ENCODE data around the gene PRCD. TPM values are rescaled to one million over a fixed set of nuclear protein-coding genes. Genes with fewer than 3 reads are reported as not detected.
A peak's percentile ranks its signal among the peaks of the same experiment; 100 is the strongest.
"Not testable (repeated sequence)": the region's sequence is repeated elsewhere in the genome, so short reads cannot be mapped to it uniquely, and the experiment has no call there.

The PRCD gene
- total and polyA plus RNA-seq, 8 donors: 0.55 to 7.3 (median 1.1) TPM

DNA sequence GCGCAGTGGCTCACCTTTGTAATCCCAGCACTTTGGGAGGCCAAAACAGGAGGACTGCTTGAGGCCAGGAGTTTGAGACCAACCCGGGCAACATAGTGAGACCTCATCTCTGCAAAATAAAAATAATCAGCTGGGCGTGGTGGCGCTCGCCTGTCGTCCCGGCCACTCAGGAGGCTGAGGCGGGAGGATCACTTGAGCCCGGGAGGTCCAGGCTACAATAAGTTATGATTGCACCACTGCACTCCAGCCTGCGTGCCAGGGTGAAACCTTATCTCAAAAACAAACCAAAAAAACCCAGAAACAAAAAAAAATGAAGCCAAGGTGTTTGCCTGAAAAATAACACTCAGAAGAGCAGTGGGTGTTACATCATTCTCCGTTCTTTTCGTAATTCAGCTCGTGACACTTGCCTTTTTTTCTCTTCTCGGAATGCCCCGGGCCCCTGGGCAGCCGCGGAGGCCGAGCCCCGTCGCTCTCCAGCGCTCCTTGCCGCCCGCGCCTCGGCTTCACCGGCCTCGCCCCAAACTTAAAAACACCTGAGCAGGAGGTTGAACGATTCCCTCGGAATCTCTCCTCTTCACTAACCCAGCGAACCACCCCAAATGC lies 17.0 kb downstream of the PRCD start:
- no peak for FAIRE-seq
- TF ChIP-seq, protein P1, sequence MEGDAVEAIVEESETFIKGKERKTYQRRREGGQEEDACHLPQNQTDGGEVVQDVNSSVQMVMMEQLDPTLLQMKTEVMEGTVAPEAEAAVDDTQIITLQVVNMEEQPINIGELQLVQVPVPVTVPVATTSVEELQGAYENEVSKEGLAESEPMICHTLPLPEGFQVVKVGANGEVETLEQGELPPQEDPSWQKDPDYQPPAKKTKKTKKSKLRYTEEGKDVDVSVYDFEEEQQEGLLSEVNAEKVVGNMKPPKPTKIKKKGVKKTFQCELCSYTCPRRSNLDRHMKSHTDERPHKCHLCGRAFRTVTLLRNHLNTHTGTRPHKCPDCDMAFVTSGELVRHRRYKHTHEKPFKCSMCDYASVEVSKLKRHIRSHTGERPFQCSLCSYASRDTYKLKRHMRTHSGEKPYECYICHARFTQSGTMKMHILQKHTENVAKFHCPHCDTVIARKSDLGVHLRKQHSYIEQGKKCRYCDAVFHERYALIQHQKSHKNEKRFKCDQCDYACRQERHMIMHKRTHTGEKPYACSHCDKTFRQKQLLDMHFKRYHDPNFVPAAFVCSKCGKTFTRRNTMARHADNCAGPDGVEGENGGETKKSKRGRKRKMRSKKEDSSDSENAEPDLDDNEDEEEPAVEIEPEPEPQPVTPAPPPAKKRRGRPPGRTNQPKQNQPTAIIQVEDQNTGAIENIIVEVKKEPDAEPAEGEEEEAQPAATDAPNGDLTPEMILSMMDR (IDR thresholded peaks at IDR 0.05): no peak

DNA sequence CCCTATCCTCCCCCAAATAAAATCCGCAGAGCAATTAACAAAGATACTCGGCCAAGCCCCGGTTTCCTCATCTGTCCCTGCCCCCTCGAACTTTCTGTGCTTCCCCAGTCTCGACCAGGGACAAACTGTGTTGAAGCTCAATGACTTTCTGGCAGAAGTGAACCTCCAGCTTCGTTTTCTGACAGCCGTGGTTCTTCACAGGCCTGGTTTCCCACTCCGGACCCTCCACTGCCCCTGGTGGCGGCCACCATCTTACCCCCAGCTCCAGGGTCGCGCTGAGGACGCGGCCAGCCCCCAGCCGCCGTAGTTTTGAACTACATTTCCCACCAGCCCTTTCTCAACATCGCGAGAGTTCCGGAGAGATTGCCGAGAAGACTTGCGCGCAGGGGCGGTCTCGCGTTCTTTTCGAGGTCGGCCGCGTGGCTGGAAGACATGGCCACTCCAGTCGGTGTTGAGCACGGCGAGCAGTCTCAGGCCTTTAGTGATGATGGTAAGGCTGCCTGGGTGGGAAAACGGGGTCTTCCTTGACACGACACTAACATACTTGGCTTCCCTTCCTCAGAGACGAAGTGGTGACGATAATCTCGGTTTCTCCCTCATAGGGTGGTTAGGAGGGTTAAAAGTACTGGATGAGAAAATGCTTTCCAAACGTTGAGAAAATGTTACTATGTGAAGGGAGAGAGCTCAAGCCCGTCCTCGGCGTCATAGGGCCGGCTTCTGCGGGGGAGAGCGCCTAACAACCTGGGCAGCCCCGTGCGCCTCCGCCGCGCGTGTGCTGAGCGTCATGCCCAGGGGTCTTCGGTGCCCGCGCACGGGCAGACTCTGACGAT lies 17.7 kb downstream of the PRCD start:
- H3K27me3 ChIP-seq: no peaks in the 10 kb centered on the region
- H3K36me3 ChIP-seq: peaks cover 0 to 5% (median 4%) of the 10 kb centered on the region in 3 donors
- peak overlapping the region; percentile 42 to 89 (median 52) for H3K4me3 ChIP-seq
- DNase-seq: peak; percentile 91 to 96 (median 93)
- peak; percentile 91 to 97 (median 94) for ATAC-seq
- H3K27ac ChIP-seq: peak overlapping the region; percentile 70 to 95 (median 82)
- peaks cover 7 to 41% (median 21%) of the 10 kb centered on the region in 3 donors for H3K4me1 ChIP-seq
- intact Hi-C loops (cut with DNase I): no loop called here
- TF ChIP-seq, protein P1 (IDR thresholded peaks at IDR 0.05): peak in 3 of 4 donors; percentile 13 to 30 (median 21)
- FAIRE-seq: no peak
- 1% methylated on average over 55 of the region's 55 CpGs for WGBS, 2 donors
- no peaks in the 10 kb centered on the region for H3K9me3 ChIP-seq

More for the DNA sequence above, 17.0 kb downstream of the PRCD start:
- H3K36me3 ChIP-seq: peaks cover 0 to 5% (median 4%) of the 10 kb centered on the region in 3 donors
- peaks cover 7 to 39% (median 20%) of the 10 kb centered on the region in 3 donors for H3K4me1 ChIP-seq
- H3K27me3 ChIP-seq: no peaks in the 10 kb centered on the region
- intact Hi-C loops (cut with DNase I): no loop called here
- WGBS, 2 donors: 23 to 26% methylated on average over 30 of the region's 30 CpGs
- DNase-seq: no peak
- H3K9me3 ChIP-seq: no peaks in the 10 kb centered on the region
- H3K27ac ChIP-seq: peak overlapping the region; percentile 70 to 95 (median 82)
- H3K4me3 ChIP-seq: peak overlapping the region; percentile 42 to 89 (median 52)
- ATAC-seq: peak; percentile 30 to 55 (median 48)

DNA sequence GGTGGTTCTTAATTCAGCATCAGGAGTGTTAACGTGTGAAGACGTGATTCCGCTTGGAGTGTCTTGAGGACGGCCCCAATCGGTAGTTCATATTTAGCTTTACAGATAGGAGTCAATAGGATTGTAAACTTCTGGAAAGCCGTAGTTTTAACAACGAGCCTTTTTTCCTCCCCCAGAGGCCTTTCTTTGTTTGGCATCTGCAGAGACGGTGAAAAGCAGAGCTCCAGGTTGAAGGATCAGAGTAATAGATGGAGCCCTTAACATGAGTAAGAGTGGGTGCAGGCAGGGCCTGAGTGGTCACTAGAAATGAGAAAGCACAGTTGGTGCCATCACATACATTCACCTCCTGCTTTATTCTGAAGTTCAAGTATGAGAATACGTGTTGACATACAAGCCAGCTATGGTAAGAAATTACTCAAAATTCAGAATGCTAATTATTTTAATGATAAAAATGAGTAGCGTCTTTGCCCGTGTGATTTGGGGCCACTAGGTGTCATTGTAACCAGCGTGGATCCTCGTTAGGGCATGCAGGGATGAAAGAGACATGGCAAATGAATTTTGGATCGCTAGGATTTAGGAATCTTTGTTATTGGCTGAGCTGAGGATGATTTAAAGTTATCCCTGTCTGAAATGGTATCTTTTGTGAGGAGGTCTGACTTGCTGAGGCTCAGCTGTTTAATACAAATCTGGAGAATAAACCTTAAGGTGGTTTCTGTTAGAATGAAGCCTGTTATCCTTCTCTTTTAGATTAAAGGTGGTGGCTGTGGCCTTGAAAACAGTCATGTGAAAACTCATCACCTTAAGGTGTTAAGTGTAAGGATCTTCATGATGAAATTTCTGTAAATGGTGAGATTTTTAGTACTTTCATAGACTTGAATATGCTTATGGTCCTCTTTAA lies 18.6 kb downstream of the PRCD start:
- ATAC-seq (peak; percentile 26 to 54 (median 30)), FAIRE-seq (no peak), DNase-seq (no peak)
- intact Hi-C loops (cut with DNase I): no loop called here
- H3K36me3 ChIP-seq: peaks cover 0 to 6% (median 4%) of the 10 kb centered on the region in 3 donors
- H3K27me3 ChIP-seq: no peaks in the 10 kb centered on the region
- TF ChIP-seq, protein P1 (IDR thresholded peaks at IDR 0.05): peak in 1 of 4 donors; percentile 28
- H3K9me3 ChIP-seq: no peaks in the 10 kb centered on the region
- whole genome bisulfite sequencing, 2 donors: 1 to 2% methylated on average over 14 of the region's 14 CpGs
- peak overlapping the region in 3 of 4 donors; percentile 72 to 95 (median 92) for H3K27ac ChIP-seq
- peak overlapping the region; percentile 42 to 89 (median 52) for H3K4me3 ChIP-seq
- H3K4me1 ChIP-seq: peaks cover 7 to 43% (median 23%) of the 10 kb centered on the region in 3 donors

DNA sequence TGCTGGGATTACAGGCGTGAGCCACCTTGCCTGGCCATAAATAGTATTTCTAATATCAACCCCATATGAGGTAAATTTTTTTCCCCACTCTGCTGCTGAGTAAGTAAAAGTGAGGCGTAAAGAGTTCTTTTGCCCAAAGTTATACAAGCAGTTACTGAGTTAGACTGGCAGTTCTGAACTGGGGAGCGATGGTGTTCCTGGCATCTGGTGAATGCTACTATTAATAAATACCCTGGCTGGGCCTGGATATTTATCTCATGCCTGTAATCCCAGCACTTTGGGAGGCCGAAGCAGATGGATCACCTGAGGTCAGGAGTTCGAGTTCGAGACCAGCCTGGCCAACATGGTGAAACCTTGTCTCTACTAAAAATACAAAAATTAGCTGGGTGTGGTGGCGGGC lies 19.6 kb downstream of the PRCD start:
- H3K27ac ChIP-seq: peak overlapping the region in 1 of 4 donors; percentile 18
- H3K27me3 ChIP-seq; intact Hi-C loops (cut with DNase I); ATAC-seq; FAIRE-seq; DNase-seq; H3K9me3 ChIP-seq: not testable (repeated sequence)
- H3K36me3 ChIP-seq: peaks cover 0 to 14% (median 4%) of the 10 kb centered on the region in 3 donors
- 71 to 72% methylated on average over 7 of the region's 7 CpGs for WGBS, 2 donors
- H3K4me3 ChIP-seq: peak overlapping the region in 1 of 4 donors; percentile 89
- H3K4me1 ChIP-seq: peaks cover 7 to 43% (median 23%) of the 10 kb centered on the region in 3 donors

Data from pancreas (tissue), 10 donors.